Chondrocyte (in vitro differentiated cells): ENCODE measurements around the gene MRAP2. TPM values are rescaled to one million over a fixed set of nuclear protein-coding genes. Genes with fewer than 3 reads are reported as not detected.

Source experiments
- DNase-seq: peaks from one replicate; pipeline ENCODE4 v3.0.0; 2021; ENCODE audit warnings: mixed read lengths, low spot score
- H3K27ac Mint-ChIP-seq: one replicate; pipeline ENCODE4 v1.8.0; 2021; ENCODE audit warnings: mild to moderate bottlenecking, moderate library complexity, mixed read lengths; ENCODE audit not compliant: unreplicated experiment
- H3K27me3 Mint-ChIP-seq: 2 replicates; pipeline ENCODE4 v1.8.0; 2021; ENCODE audit warnings: low read depth, mixed read lengths
- H3K36me3 Mint-ChIP-seq: 2 replicates; pipeline ENCODE4 v1.8.0; 2021; ENCODE audit warnings: low read depth, mixed read lengths
- H3K4me1 Mint-ChIP-seq: 2 replicates; pipeline ENCODE4 v1.8.0; 2021; ENCODE audit warnings: low read depth, mild to moderate bottlenecking, mixed read lengths
- H3K4me3 Mint-ChIP-seq: one replicate; pipeline ENCODE4 v1.8.0; 2021; ENCODE audit warnings: mild to moderate bottlenecking, moderate library complexity, mixed read lengths; ENCODE audit not compliant: unreplicated experiment
- H3K9me3 Mint-ChIP-seq: 2 replicates; pipeline ENCODE4 v1.8.0; 2021; ENCODE audit warnings: low read depth, mixed read lengths
- total RNA-seq: library from RNA; stranded (reverse); gene quantifications from 3 replicates; pipeline ENCODE4 v1.2.1, GENCODE V29; 2021
- TF ChIP-seq, protein P1 (sequence below): fragments of 200-600 bp; sonication (generic); IDR thresholded peaks from 2 replicates; pipeline ENCODE4 v1.5.0; 2021; ENCODE audit warnings: antibody characterized with exemption, mild to moderate bottlenecking, moderate library complexity

Gene MRAP2
- total RNA-seq, 1 donor from 2014 or later = 19.5 TPM

DNA sequence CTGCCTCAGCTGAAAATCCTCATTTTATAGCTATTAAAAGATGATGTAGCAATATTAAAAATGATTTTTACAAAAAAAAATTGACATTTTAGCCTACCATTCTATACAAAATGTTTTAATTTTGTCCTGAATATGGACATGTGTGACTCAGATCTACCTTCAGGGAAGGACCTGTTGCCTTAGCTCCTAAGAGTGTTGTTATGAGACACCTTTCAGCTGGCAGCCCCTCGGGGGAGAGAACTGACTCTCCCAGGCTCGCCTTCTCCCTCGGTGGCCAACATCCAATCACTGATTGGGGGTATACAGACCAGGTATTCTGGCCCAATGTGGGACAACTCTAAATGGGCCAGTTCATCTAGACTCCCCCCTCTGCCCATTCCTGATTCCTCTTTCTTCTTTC is 32.5 kb upstream of the MRAP2 start:
- no peak for DNase-seq
- peaks cover 8% of the 10 kb centered on the region for H3K4me1 Mint-ChIP-seq
- peaks cover 9% of the 10 kb centered on the region for H3K27me3 Mint-ChIP-seq
- TF ChIP-seq, protein P1, sequence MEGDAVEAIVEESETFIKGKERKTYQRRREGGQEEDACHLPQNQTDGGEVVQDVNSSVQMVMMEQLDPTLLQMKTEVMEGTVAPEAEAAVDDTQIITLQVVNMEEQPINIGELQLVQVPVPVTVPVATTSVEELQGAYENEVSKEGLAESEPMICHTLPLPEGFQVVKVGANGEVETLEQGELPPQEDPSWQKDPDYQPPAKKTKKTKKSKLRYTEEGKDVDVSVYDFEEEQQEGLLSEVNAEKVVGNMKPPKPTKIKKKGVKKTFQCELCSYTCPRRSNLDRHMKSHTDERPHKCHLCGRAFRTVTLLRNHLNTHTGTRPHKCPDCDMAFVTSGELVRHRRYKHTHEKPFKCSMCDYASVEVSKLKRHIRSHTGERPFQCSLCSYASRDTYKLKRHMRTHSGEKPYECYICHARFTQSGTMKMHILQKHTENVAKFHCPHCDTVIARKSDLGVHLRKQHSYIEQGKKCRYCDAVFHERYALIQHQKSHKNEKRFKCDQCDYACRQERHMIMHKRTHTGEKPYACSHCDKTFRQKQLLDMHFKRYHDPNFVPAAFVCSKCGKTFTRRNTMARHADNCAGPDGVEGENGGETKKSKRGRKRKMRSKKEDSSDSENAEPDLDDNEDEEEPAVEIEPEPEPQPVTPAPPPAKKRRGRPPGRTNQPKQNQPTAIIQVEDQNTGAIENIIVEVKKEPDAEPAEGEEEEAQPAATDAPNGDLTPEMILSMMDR = no peak
- peaks cover under 1% of the 10 kb centered on the region for H3K9me3 Mint-ChIP-seq
- H3K36me3 Mint-ChIP-seq = no peaks in the 10 kb centered on the region
- H3K4me3 Mint-ChIP-seq = no peak overlapping the region
- no peak overlapping the region for H3K27ac Mint-ChIP-seq

DNA sequence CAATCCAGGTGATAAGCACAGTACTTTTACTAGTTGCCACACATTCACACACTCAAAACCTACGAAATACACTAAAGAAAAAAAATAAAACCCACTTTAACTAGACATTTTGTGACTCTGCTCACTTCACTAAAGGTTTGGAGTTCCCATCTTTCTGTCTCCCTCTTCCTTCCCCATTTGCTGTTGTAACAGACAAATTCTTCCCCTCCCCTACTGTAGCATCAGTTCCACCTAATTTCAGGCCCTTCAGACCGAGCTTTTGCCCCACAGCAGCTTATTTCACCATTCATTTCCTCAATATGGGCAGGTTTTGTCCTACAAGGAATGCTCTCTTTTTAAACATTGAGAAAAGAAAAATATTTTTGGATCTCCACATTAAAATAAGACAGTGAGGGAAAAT is 31.3 kb upstream of the MRAP2 start:
- H3K36me3 Mint-ChIP-seq = no peaks in the 10 kb centered on the region
- DNase-seq = no peak
- no peaks in the 10 kb centered on the region for H3K9me3 Mint-ChIP-seq
- H3K4me3 Mint-ChIP-seq = no peak overlapping the region
- TF ChIP-seq, protein P1 = no peak
- peaks cover 9% of the 10 kb centered on the region for H3K27me3 Mint-ChIP-seq
- peaks cover 8% of the 10 kb centered on the region for H3K4me1 Mint-ChIP-seq
- H3K27ac Mint-ChIP-seq = no peak overlapping the region

DNA sequence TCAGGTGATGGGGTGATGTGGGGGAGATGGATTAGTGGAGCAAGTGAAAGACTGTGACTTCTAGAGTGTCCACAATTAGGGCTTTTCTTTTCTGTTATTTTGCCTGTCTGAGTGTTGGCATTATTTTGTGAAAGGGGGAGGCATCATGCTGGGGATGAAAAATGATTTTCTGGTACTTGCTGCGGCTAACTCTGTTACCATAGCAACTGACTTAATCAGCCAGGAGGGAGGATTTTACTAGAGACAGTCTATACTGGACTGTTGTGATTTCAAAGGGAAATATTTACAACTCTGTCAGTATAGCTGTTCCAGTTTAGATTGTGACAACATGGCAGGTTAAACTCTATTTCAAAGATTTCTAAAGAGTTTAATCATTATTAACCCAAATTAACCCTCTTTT is 30.4 kb upstream of the MRAP2 start:
- TF ChIP-seq, protein P1 = no peak
- no peak for DNase-seq
- H3K9me3 Mint-ChIP-seq = no peaks in the 10 kb centered on the region
- H3K27me3 Mint-ChIP-seq = peaks cover 12% of the 10 kb centered on the region
- no peaks in the 10 kb centered on the region for H3K36me3 Mint-ChIP-seq
- no peak overlapping the region for H3K27ac Mint-ChIP-seq
- H3K4me3 Mint-ChIP-seq = no peak overlapping the region
- peaks cover 8% of the 10 kb centered on the region for H3K4me1 Mint-ChIP-seq

DNA sequence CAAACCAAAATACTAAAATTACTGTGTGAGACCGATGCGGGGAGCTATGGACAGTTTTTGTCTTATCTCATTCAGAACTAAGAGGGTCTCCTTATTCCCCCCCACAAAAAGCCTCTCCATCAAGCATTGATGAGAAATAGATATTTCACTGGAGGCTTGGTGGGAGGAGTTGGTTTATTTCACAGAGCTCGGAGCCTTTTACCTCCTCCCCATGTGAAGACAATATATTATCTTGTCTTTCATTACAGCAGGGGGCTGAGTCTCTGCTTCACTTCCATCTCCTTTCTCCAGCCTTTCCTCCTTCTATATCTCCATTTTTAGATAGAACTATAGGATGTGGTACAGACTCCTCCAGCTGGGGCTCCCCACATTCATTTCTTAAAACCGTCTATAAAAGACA is 29.9 kb upstream of the MRAP2 start:
- no peak for DNase-seq
- no peaks in the 10 kb centered on the region for H3K36me3 Mint-ChIP-seq
- no peak overlapping the region for H3K27ac Mint-ChIP-seq
- H3K4me1 Mint-ChIP-seq = peaks cover 8% of the 10 kb centered on the region
- peaks cover 12% of the 10 kb centered on the region for H3K27me3 Mint-ChIP-seq
- no peaks in the 10 kb centered on the region for H3K9me3 Mint-ChIP-seq
- TF ChIP-seq, protein P1 = no peak
- H3K4me3 Mint-ChIP-seq = no peak overlapping the region

DNA sequence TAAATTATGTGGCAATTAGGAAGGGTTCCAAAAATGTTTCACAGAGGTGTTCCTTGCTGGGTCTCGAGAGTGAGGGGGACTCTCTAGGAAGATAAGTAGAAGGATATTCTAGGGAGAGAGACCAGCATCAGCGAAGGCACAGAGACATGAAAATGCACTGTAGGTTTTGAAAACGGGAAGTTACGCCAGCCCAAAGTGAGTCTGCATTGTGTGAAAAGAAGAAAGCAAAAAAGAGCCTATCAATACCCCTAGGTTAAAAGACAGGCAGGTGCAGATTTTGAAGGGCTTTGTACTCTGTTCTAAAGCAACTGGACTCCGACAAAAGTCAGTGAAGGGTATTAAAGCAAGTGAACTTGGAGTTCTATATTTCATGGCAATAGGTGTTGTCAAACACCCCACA is 25.7 kb upstream of the MRAP2 start:
- H3K9me3 Mint-ChIP-seq = no peaks in the 10 kb centered on the region
- no peak overlapping the region for H3K27ac Mint-ChIP-seq
- no peaks in the 10 kb centered on the region for H3K36me3 Mint-ChIP-seq
- no peaks in the 10 kb centered on the region for H3K4me1 Mint-ChIP-seq
- DNase-seq = no peak
- no peak overlapping the region for H3K4me3 Mint-ChIP-seq
- H3K27me3 Mint-ChIP-seq = peaks cover 9% of the 10 kb centered on the region
- TF ChIP-seq, protein P1 = no peak
